AG04449 (cell line): ENCODE measurements around the gene CACTIN.

Source experiments
- CTCF ChIA-PET: fragments of 350-600 bp; formaldehyde crosslinking; extraction: SDS; loops from one replicate; lab custom pipeline; 2021; ENCODE audit warnings: antibody characterized with exemption; lab: Yijun Ruan, JAX
- POLR2A ChIA-PET: fragments of 400-600, 350-600 bp; formaldehyde crosslinking; extraction: SDS; loops from one replicate; lab custom pipeline; 2020; ENCODE audit warnings: antibody characterized with exemption, inconsistent platforms; lab: Yijun Ruan, JAX
- DNase-seq: peaks from one replicate; pipeline ENCODE4 v3.0.0-alpha.2; 2010; ENCODE audit warnings: low read depth, low spot score
- H3K4me3 ChIP-seq: 2 replicates; pipeline ENCODE4 v1.5.1; 2011; ENCODE audit warnings: low read depth, mild to moderate bottlenecking, control low read depth, low read length
- TF ChIP-seq, protein P1 (sequence below): IDR thresholded peaks from one replicate; pipeline ENCODE4 v1.5.1; 2011; ENCODE audit warnings: mild to moderate bottlenecking, moderate library complexity, low read length, control low read depth, inconsistent platforms; ENCODE audit not compliant: insufficient read depth; ENCODE audit errors: missing control alignments

Gene CACTIN

GRCh38 chr19:3603121-3603811 is 23.3 kb downstream of the CACTIN start:
- DNase-seq: no peak
- CTCF ChIA-PET: interaction anchor here (0.7 to 2.1 kb wide), 3 partner anchors 14 to 17 kb away, joined by 3 to 10 read pairs (median 3); partner anchors contain the start of gene GIPC3
- no peak overlapping the region for H3K4me3 ChIP-seq
- TF ChIP-seq, protein P1, sequence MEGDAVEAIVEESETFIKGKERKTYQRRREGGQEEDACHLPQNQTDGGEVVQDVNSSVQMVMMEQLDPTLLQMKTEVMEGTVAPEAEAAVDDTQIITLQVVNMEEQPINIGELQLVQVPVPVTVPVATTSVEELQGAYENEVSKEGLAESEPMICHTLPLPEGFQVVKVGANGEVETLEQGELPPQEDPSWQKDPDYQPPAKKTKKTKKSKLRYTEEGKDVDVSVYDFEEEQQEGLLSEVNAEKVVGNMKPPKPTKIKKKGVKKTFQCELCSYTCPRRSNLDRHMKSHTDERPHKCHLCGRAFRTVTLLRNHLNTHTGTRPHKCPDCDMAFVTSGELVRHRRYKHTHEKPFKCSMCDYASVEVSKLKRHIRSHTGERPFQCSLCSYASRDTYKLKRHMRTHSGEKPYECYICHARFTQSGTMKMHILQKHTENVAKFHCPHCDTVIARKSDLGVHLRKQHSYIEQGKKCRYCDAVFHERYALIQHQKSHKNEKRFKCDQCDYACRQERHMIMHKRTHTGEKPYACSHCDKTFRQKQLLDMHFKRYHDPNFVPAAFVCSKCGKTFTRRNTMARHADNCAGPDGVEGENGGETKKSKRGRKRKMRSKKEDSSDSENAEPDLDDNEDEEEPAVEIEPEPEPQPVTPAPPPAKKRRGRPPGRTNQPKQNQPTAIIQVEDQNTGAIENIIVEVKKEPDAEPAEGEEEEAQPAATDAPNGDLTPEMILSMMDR: no peak
- POLR2A ChIA-PET: no interaction called here

DNA sequence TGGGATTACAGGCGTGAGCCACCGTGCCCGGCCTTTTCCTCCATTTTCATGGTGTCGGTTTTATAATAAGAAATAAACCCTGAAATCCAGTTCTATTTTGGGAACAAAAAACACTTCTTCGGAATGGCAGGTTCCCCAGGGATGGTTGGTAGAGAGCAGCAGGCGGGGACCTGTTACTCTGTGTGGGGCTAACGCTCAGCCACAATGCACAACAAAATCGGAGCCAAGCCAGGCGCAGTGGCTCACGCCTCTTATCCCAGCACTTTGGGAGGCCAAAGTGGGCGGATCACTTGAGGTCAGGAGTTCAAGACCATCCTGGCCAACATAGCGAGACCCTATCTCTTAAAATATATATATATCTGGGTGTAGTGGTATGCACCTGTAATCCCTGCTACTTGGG is 25.6 kb downstream of the CACTIN start:
- H3K4me3 ChIP-seq: no peak overlapping the region
- ChIA-PET CTCF (no interaction called here), POLR2A (no interaction called here)
- TF ChIP-seq, protein P1: no peak
- no peak for DNase-seq

- no peak for DNase-seq
- CTCF ChIA-PET: no interaction called here
- TF ChIP-seq, protein P1: peak; percentile 13
- no peak overlapping the region for H3K4me3 ChIP-seq
- POLR2A ChIA-PET: no interaction called here
These were observed 26.8 kb downstream of the CACTIN start for GRCh38 chr19:3599776-3600187.

DNA sequence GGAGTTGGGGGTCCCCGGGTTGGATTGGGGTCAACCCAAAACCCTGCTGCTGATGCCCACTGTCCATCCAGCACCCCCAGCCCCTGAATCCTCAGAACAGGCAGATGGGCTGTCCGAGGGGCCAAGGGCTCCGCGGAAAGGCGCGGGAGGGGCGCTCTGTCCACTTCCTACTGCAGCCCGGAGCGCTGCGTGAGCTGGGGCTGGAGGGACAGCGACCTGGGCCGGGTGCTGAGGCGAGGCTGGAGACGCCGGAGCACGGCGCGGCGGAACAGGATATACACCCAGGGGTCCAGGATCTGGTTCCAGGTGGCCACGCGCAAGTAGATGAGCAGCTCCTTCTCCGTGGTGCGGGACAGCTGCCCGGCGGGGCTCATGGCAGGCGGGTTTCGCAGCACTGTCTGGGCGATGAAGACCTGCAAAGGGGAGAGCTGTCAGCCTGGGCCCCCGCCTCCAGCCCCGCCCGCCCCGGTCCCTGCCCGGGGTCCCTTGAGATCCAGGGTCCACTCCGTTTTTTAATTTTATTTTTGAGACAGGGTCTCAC is 31.0 kb downstream of the CACTIN start:
- ChIA-PET POLR2A (no interaction called here), CTCF (interaction anchor here (1.5 to 1.9 kb wide), 2 partner anchors 10 to 24 kb away, joined by 3 to 12 read pairs; partner anchors contain the start of gene GIPC3)
- DNase-seq: no peak
- TF ChIP-seq, protein P1: no peak
- H3K4me3 ChIP-seq: no peak overlapping the region

DNA sequence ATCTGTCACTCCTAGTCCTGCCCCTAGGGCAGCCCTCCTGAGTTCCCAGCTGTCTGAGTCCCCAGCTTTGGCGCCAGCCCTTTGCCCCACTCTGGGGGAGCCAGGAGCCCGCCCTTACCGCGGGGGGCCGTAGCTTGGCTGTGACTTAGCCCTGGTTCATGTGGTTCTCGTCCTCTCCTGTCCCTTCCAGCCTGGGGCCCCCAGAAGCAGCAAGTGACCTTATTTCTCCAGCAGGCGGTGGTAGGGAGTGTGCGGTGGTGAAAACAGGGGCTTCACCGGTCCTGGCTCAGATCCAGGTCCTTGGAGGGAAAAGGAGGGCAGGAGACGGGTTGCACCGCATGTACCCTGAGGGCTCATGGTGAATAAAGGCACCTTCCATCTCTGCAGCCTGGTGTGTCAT is 33.4 kb downstream of the CACTIN start:
- H3K4me3 ChIP-seq: no peak overlapping the region
- ChIA-PET CTCF (no interaction called here), POLR2A (no interaction called here)
- DNase-seq: no peak
- TF ChIP-seq, protein P1: no peak

DNA sequence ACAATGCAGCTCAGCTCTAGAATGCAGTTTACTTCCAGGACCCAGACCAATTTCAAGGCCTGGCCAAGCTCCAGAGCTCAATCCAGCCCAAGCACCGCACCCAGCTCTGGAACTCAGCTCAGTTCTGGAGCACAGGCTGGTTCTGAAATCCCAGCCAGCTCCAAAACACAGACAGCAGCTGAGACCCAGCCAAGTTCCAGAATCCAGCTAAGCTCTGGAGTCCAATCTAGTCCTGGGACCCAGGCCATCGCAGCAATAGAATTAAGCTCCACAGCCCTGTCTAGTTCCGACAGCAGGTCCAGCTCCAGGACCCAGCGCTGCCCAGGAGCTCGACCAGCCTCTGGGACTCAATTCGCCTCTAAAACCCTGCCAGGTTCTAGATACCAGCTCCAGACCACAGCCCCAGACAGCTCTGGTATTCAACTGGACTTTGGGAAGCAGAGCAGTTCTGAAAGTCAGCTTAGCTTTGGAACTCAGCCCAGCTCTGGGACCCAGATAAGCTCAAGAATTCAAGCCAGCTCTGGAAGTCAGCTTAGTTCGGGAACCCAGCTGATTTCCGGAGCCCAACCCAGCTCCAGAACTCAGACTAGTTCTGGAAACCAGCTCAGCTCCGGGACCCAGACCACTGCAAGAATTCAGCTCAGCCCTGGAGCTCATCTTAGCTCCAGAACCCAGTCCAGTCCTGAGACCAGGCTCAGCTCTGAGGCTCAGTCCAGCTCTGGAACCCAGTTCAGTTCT is 34.5 kb downstream of the CACTIN start:
- no peak for DNase-seq
- ChIA-PET CTCF (interaction anchor here (0.6 to 1.0 kb wide), 2 partner anchors 48 to 126 kb away, joined by 3 read pairs; no protein-coding TSS in a partner anchor), POLR2A (interaction anchor here (0.8 to 1.1 kb wide), 2 partner anchors 22 to 31 kb away, joined by 3 read pairs; no protein-coding TSS in a partner anchor)
- TF ChIP-seq, protein P1: no peak
- no peak overlapping the region for H3K4me3 ChIP-seq
